ENCODE measurements around the gene TGFBR1.

DNA sequence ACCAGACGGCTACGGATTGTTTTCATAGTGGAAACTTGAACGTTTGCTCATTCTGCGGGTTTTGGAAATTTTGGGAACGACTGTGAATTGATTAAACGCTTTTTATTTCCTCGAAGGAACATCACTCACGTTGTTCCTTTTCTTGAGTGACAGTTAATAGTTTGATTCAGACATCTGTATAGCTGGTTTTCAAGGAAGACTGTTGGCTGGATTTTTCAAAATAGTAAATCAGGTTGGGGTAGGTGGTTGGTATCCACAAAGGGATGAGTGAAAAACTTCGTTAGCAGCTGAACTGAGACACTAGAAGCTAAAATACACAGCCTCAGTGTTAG is 1.1 kb downstream of the TGFBR1 start:
- TF ChIP-seq EZH2 (IDR thresholded peaks at IDR 0.05; ENCODE audit: borderline replicate concordance, low read length) = no peak
- TF ChIP-seq, protein P1, sequence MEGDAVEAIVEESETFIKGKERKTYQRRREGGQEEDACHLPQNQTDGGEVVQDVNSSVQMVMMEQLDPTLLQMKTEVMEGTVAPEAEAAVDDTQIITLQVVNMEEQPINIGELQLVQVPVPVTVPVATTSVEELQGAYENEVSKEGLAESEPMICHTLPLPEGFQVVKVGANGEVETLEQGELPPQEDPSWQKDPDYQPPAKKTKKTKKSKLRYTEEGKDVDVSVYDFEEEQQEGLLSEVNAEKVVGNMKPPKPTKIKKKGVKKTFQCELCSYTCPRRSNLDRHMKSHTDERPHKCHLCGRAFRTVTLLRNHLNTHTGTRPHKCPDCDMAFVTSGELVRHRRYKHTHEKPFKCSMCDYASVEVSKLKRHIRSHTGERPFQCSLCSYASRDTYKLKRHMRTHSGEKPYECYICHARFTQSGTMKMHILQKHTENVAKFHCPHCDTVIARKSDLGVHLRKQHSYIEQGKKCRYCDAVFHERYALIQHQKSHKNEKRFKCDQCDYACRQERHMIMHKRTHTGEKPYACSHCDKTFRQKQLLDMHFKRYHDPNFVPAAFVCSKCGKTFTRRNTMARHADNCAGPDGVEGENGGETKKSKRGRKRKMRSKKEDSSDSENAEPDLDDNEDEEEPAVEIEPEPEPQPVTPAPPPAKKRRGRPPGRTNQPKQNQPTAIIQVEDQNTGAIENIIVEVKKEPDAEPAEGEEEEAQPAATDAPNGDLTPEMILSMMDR (conservative IDR thresholded peaks at IDR 0.05 in 1 of 2, IDR thresholded peaks at IDR 0.05 in 1 of 2; ENCODE audit: extremely low read depth in 1 of 2, insufficient read depth in 1 of 2, low read depth in 1 of 2, low read length in 2 of 2) = no peak
